ENCODE measurements around the gene TCTN2. TPM values are rescaled to one million over a fixed set of nuclear protein-coding genes. Genes with fewer than 3 reads are reported as not detected.

TCTN2 gene
- total RNA-seq, 1 donor from 2014 or later: 12.8 TPM

- H3K9me3 Mint-ChIP-seq (ENCODE audit: unreplicated experiment): no peaks in the 10 kb centered on the region
- H3K27me3 Mint-ChIP-seq (ENCODE audit: unreplicated experiment): no peaks in the 10 kb centered on the region
- H3K4me3 Mint-ChIP-seq (ENCODE audit: unreplicated experiment): no peak overlapping the region
- H3K27ac Mint-ChIP-seq (ENCODE audit: unreplicated experiment): no peak overlapping the region
- peaks cover 41% of the 10 kb centered on the region for H3K36me3 Mint-ChIP-seq (ENCODE audit: unreplicated experiment)
- no peak for TF ChIP-seq CTCF (IDR thresholded peaks at IDR 0.05)
- H3K4me1 Mint-ChIP-seq (ENCODE audit: unreplicated experiment): no peaks in the 10 kb centered on the region
- no peak for DNase-seq (ENCODE audit: extremely low spot score, unreplicated experiment)
These were observed 79.3 kb downstream of the TCTN2 start for GRCh38 chr12:123750159-123750656.

GRCh38 chr12:123752046-123752445, 81.1 kb downstream of the TCTN2 start:
- Mint-ChIP-seq H3K36me3 (ENCODE audit: unreplicated experiment) (peaks cover 36% of the 10 kb centered on the region), H3K27ac (ENCODE audit: unreplicated experiment) (no peak overlapping the region)
- no peak for DNase-seq (ENCODE audit: extremely low spot score, unreplicated experiment)

GRCh38 chr12:123754041-123754772, 83.3 kb downstream of the TCTN2 start:
- H3K4me1 Mint-ChIP-seq (ENCODE audit: unreplicated experiment): peaks cover 14% of the 10 kb centered on the region
- no peaks in the 10 kb centered on the region for H3K9me3 Mint-ChIP-seq (ENCODE audit: unreplicated experiment)
- H3K4me3 Mint-ChIP-seq (ENCODE audit: unreplicated experiment): no peak overlapping the region
- no peak overlapping the region for H3K27ac Mint-ChIP-seq (ENCODE audit: unreplicated experiment)
- H3K27me3 Mint-ChIP-seq (ENCODE audit: unreplicated experiment): no peaks in the 10 kb centered on the region
- no peak for TF ChIP-seq CTCF (IDR thresholded peaks at IDR 0.05)
- DNase-seq (ENCODE audit: extremely low spot score, unreplicated experiment): no peak
- peaks cover 28% of the 10 kb centered on the region for H3K36me3 Mint-ChIP-seq (ENCODE audit: unreplicated experiment)

More at GRCh38 chr12:123752046-123752445, 81.1 kb downstream of the TCTN2 start:
- no peaks in the 10 kb centered on the region for H3K27me3 Mint-ChIP-seq (ENCODE audit: unreplicated experiment)
- H3K4me3 Mint-ChIP-seq (ENCODE audit: unreplicated experiment): no peak overlapping the region
- H3K4me1 Mint-ChIP-seq (ENCODE audit: unreplicated experiment): peaks cover 2% of the 10 kb centered on the region
- H3K9me3 Mint-ChIP-seq (ENCODE audit: unreplicated experiment): no peaks in the 10 kb centered on the region
- TF ChIP-seq CTCF (IDR thresholded peaks at IDR 0.05): no peak

GRCh38 chr12:123757561-123757960, 86.6 kb downstream of the TCTN2 start:
- peak overlapping the region; percentile 74 for H3K27ac Mint-ChIP-seq (ENCODE audit: unreplicated experiment)
- no peaks in the 10 kb centered on the region for H3K9me3 Mint-ChIP-seq (ENCODE audit: unreplicated experiment)
- H3K36me3 Mint-ChIP-seq (ENCODE audit: unreplicated experiment): peaks cover 18% of the 10 kb centered on the region
- no peak for TF ChIP-seq CTCF (IDR thresholded peaks at IDR 0.05)
- peaks cover 21% of the 10 kb centered on the region for H3K4me1 Mint-ChIP-seq (ENCODE audit: unreplicated experiment)
- no peaks in the 10 kb centered on the region for H3K27me3 Mint-ChIP-seq (ENCODE audit: unreplicated experiment)
- H3K4me3 Mint-ChIP-seq (ENCODE audit: unreplicated experiment): peak overlapping the region; percentile 19
- DNase-seq (ENCODE audit: extremely low spot score, unreplicated experiment): no peak

Other genes starting within 250 kb of the TCTN2 start
- gene RILPL2, start 234.4 kb upstream of the TCTN2 start, total RNA-seq: 4.1 and 4.4 TPM in 2 replicates
- gene SNRNP35, start 213.0 kb upstream of the TCTN2 start, total RNA-seq: 19.4 and 21.6 TPM in 2 replicates
- gene RILPL1, start 137.4 kb upstream of the TCTN2 start, total RNA-seq: 34.2 and 35.1 TPM in 2 replicates
- gene TMED2, start 86.6 kb upstream of the TCTN2 start, total RNA-seq: 285 and 304 TPM in 2 replicates
- gene DDX55, start 69.0 kb upstream of the TCTN2 start, total RNA-seq: 19.3 and 21.6 TPM in 2 replicates
- 45.8 and 47.6 TPM in 2 replicates for gene EIF2B1, start 37.4 kb upstream of the TCTN2 start, total RNA-seq
- gene GTF2H3, start 37.3 kb upstream of the TCTN2 start, total RNA-seq: 29.5 and 29.7 TPM in 2 replicates
- gene ATP6V0A2, start 41.2 kb downstream of the TCTN2 start, total RNA-seq: 31.8 and 33.9 TPM in 2 replicates
- gene DNAH10, start 91.2 kb downstream of the TCTN2 start, total RNA-seq: 0.16 and 0.29 TPM in 2 replicates